ENCODE measurements around the gene SEC23A. TPM values are rescaled to one million over a fixed set of nuclear protein-coding genes. Genes with fewer than 3 reads are reported as not detected.

Gene SEC23A
- total RNA-seq, 1 donor from 2014 or later: 139 TPM

DNA sequence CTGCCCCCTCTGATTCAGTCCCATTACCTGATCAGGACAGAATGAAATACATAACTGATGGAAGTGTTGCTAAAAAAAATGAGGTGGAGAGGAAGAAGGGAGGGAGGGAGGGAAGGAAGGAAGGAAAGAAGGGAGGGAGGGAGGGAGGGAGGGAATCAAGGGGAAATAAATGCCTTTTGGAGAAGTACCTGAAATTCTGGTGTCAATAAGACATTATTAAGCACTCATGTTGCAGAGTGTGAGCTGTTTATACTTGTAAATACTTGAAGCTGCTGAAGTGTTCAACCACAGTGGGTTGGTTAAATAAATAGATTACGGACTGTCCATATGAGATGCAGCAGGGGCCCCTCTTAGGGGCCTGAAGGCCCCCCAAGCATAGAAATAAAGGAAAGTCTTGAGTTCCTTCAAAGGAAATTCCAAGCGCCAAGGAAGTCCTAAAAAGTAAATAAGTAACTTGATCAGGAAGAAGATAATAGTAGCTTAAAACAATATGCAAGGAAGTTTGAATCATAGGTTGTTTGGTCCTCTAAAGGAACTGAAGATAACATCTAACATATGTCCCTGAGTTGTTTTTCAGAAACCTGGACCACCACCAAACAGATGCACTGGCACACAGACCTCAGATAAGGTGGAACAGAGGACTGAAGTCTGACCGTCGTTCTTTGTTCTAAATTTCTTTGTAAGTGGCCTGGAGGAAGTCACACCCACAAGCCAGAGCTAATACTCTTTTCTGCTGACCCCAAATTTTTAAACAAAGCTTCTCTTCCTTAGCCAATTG, 110.8 kb downstream of the SEC23A start:
- DNase-seq (ENCODE audit: low spot score): no peak

DNA sequence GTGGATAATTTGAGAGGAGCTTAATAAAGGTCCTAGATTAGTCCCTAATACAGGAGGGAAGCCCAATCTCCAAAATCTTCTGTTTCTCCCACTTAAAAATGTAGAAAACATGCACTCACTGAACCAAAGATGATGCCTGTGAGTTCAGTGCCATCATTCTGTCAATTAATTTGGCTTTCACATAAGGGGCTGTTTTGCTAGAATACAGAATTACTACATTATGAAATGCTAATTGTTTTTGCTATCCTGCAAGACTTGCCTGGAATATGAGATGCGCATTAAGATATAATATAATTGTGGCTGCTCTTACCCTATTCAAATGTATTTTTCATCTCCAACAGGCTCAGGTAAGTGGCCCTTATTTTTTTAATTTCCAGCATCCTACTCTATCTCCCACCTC, 111.7 kb downstream of the SEC23A start:
- DNase-seq (ENCODE audit: low spot score): no peak

DNA sequence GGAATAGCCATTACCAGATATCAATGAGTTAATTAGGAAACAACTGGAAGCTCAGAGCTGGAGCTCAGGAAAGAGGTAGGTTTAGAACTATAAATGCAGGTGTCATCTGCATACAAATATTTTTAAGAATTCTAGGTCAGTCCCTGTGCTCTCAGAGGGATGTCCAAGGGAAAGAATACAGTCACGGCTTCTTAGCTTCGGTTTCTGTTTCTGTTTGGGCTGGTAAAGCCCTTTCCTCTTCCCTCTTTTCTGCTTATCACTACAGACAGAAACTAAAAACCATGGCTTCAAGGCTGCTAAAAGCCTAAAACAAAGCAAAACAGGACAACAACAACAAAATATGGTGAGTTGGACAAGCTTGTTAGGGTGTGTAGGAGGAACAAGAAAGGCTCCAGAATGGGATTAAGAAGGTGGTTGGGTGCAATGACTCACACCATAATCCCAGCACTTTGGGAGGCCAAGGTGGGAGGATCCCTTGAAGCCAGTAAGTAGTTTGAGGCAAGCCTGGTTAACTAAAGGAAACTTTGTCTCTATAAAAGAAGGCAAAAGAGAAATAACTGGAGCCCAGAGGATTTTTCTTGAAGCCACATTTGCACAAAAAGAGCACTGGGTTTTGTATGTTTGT, 113.0 kb downstream of the SEC23A start:
- no peak for DNase-seq (ENCODE audit: low spot score)

DNA sequence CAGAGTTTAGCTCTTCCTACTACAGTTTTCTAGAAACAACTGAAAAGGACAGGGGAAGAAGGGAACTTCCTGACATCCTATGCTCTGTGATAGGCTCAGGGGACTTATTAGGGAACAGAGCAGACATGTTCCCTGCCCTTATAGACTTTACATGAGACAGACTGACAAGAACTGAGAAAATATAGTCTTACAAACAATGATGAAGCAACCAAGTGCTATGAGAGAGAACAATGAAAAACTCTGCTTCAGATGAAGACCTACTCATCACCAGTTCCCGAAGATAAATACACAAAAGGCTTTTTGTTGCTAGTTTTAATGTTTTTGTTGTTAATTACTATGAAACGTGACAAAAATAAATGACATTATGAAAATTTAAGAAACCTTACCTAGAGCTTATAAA, 115.3 kb downstream of the SEC23A start:
- no peak for DNase-seq (ENCODE audit: low spot score)

DNA sequence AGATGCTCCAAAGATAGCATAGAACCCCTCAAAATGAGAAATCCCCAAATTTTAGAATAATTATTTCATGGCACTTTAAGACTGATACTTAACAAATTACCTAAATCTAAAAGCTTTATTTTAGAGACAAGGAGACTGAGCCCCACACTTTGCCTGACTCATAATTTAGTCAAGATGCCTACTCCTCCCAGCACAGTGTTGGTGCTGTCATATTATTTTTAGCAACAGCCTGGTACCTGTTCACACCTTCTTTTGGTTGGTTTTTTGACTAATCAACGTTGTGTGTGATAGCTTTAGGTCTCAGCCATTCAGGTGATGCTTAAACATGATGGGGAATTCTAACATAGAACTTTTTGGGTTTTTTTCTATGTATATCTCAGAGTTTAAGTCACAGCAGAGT, 120.2 kb downstream of the SEC23A start:
- no peak for DNase-seq (ENCODE audit: low spot score)

DNA sequence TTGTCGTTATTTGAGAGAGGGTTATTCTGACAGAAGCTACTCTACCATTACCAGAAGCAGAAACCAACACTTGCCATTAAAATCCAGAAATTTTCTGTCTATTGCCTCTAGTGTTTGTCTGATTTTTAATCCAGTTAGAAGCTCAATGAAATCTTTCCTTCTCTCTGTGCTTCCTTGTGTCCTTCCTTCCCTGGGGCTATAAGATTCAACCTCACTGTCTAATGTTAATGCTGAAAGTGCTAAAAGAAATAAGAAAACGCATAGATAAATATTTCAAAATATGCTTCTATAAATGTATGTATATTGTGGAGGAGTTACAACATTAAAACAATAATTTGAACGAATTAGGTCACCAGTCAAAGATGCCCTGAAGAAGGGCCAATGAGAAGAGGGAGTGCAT, 120.8 kb downstream of the SEC23A start:
- DNase-seq (ENCODE audit: low spot score): no peak

Other genes starting within 250 kb of the SEC23A start
- gene GEMIN2, start 11.1 kb upstream of the SEC23A start, total RNA-seq: 9.1 TPM
- 20.5 TPM for gene TRAPPC6B, start 67.1 kb upstream of the SEC23A start, total RNA-seq
- 43.9 TPM for gene PNN, start 72.0 kb upstream of the SEC23A start, total RNA-seq
- 16.8 TPM for gene MIA2, start 130.7 kb upstream of the SEC23A start, total RNA-seq